ENCODE measurements around the gene OLIG2. TPM values are rescaled to one million over a fixed set of nuclear protein-coding genes. Genes with fewer than 3 reads are reported as not detected.

Gene OLIG2
- total RNA-seq, 4 donors from 2014 or later: not detected

- peaks cover 68% of the 10 kb centered on the region for H3K4me1 ChIP-seq
- 6% methylated on average over 21 of the region's 21 CpGs for WGBS
- TF ChIP-seq, protein P1, sequence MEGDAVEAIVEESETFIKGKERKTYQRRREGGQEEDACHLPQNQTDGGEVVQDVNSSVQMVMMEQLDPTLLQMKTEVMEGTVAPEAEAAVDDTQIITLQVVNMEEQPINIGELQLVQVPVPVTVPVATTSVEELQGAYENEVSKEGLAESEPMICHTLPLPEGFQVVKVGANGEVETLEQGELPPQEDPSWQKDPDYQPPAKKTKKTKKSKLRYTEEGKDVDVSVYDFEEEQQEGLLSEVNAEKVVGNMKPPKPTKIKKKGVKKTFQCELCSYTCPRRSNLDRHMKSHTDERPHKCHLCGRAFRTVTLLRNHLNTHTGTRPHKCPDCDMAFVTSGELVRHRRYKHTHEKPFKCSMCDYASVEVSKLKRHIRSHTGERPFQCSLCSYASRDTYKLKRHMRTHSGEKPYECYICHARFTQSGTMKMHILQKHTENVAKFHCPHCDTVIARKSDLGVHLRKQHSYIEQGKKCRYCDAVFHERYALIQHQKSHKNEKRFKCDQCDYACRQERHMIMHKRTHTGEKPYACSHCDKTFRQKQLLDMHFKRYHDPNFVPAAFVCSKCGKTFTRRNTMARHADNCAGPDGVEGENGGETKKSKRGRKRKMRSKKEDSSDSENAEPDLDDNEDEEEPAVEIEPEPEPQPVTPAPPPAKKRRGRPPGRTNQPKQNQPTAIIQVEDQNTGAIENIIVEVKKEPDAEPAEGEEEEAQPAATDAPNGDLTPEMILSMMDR (IDR thresholded peaks at IDR 0.05): no peak
- TF ChIP-seq POLR2AphosphoS5 (IDR thresholded peaks at IDR 0.05) (no peak), EP300 (IDR thresholded peaks at IDR 0.05) (no peak), POLR2A (IDR thresholded peaks at IDR 0.05) (no peak)
- peaks cover 100% of the 10 kb centered on the region for H3K27me3 ChIP-seq
- H3K4me3 ChIP-seq: no peak overlapping the region
- H3K9me3 ChIP-seq: no peaks in the 10 kb centered on the region
- no peak for DNase-seq (ENCODE audit: low spot score in 2 of 2)
- H3K36me3 ChIP-seq: no peaks in the 10 kb centered on the region
- H3K27ac ChIP-seq: no peak overlapping the region
These were observed 716 bp downstream of the OLIG2 start for GRCh38 chr21:33026443-33026858.

DNA sequence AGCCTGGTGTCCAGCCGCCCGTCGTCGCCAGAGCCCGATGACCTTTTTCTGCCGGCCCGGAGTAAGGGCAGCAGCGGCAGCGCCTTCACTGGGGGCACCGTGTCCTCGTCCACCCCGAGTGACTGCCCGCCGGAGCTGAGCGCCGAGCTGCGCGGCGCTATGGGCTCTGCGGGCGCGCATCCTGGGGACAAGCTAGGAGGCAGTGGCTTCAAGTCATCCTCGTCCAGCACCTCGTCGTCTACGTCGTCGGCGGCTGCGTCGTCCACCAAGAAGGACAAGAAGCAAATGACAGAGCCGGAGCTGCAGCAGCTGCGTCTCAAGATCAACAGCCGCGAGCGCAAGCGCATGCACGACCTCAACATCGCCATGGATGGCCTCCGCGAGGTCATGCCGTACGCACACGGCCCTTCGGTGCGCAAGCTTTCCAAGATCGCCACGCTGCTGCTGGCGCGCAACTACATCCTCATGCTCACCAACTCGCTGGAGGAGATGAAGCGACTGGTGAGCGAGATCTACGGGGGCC is 1.2 kb downstream of the OLIG2 start:
- Histone ChIP-seq H3K9me3 (no peaks in the 10 kb centered on the region), H3K36me3 (no peaks in the 10 kb centered on the region), H3K4me1 (peaks cover 68% of the 10 kb centered on the region), H3K27me3 (peaks cover 100% of the 10 kb centered on the region), H3K27ac (no peak overlapping the region), H3K4me3 (no peak overlapping the region)
- no peak for DNase-seq (ENCODE audit: low spot score in 2 of 2)
- no peak for TF ChIP-seq POLR2AphosphoS5 (IDR thresholded peaks at IDR 0.05)
- 0% methylated on average over 3 of the region's 54 CpGs for WGBS

DNA sequence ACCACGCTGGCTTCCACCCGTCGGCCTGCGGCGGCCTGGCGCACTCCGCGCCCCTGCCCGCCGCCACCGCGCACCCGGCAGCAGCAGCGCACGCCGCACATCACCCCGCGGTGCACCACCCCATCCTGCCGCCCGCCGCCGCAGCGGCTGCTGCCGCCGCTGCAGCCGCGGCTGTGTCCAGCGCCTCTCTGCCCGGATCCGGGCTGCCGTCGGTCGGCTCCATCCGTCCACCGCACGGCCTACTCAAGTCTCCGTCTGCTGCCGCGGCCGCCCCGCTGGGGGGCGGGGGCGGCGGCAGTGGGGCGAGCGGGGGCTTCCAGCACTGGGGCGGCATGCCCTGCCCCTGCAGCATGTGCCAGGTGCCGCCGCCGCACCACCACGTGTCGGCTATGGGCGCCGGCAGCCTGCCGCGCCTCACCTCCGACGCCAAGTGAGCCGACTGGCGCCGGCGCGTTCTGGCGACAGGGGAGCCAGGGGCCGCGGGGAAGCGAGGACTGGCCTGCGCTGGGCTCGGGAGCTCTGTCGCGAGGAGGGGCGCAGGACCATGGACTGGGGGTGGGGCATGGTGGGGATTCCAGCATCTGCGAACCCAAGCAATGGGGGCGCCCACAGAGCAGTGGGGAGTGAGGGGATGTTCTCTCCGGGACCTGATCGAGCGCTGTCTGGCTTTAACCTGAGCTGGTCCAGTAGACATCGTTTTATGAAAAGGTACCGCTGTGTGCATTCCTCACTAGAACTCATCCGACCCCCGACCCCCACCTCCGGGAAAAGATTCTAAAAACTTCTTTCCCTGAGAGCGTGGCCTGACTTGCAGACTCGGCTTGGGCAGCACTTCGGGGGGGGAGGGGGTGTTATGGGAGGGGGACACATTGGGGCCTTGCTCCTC is 1.9 kb downstream of the OLIG2 start:
- Histone ChIP-seq H3K9me3 (no peaks in the 10 kb centered on the region), H3K4me1 (peaks cover 65% of the 10 kb centered on the region)
- whole genome bisulfite sequencing: under 1% methylated on average over 13 of the region's 85 CpGs

GRCh38 chr21:33028287-33028670 is 2.5 kb downstream of the OLIG2 start:
- Histone ChIP-seq H3K36me3 (no peaks in the 10 kb centered on the region), H3K4me3 (peak overlapping the region; percentile 29), H3K27me3 (peaks cover 100% of the 10 kb centered on the region), H3K9me3 (no peaks in the 10 kb centered on the region), H3K4me1 (peaks cover 61% of the 10 kb centered on the region), H3K27ac (no peak overlapping the region)
- WGBS: 2% methylated on average over 13 of the region's 15 CpGs
- DNase-seq (ENCODE audit: low spot score in 2 of 2): no peak
- TF ChIP-seq POLR2AphosphoS5 (IDR thresholded peaks at IDR 0.05) (no peak), EP300 (IDR thresholded peaks at IDR 0.05) (no peak), POLR2A (IDR thresholded peaks at IDR 0.05) (no peak)
- TF ChIP-seq, protein P1 (IDR thresholded peaks at IDR 0.05): no peak

More for the DNA sequence above, 1.9 kb downstream of the OLIG2 start:
- TF ChIP-seq POLR2A (IDR thresholded peaks at IDR 0.05) (no peak), EP300 (IDR thresholded peaks at IDR 0.05) (no peak), POLR2AphosphoS5 (IDR thresholded peaks at IDR 0.05) (no peak)
- TF ChIP-seq, protein P1 (IDR thresholded peaks at IDR 0.05): no peak
- H3K36me3 ChIP-seq: no peaks in the 10 kb centered on the region
- no peak for DNase-seq (ENCODE audit: low spot score in 2 of 2)
- H3K4me3 ChIP-seq: no peak overlapping the region
- H3K27me3 ChIP-seq: peaks cover 100% of the 10 kb centered on the region
- H3K27ac ChIP-seq: no peak overlapping the region

- H3K9me3 ChIP-seq: no peaks in the 10 kb centered on the region
- H3K27ac ChIP-seq: no peak overlapping the region
- DNase-seq (ENCODE audit: low spot score in 2 of 2): no peak
- peaks cover 59% of the 10 kb centered on the region for H3K4me1 ChIP-seq
- TF ChIP-seq, protein P1 (IDR thresholded peaks at IDR 0.05): no peak
- no peak for TF ChIP-seq POLR2A (IDR thresholded peaks at IDR 0.05)
- TF ChIP-seq EP300 (IDR thresholded peaks at IDR 0.05): no peak
- no peak for TF ChIP-seq POLR2AphosphoS5 (IDR thresholded peaks at IDR 0.05)
- H3K4me3 ChIP-seq: peak overlapping the region; percentile 29
- peaks cover 100% of the 10 kb centered on the region for H3K27me3 ChIP-seq
- no peaks in the 10 kb centered on the region for H3K36me3 ChIP-seq
- WGBS: 3% methylated on average over 28 of the region's 28 CpGs
These were observed 3.1 kb downstream of the OLIG2 start for GRCh38 chr21:33028773-33029384.
